Vagina (tissue), 2 donors: Measurements from ENCODE around the gene PUSL1.

Source experiments
- POLR2A ChIP-seq, 2 donors: fragments of 450-650 bp; IDR thresholded peaks; one replicate each; pipeline ENCODE4 v1.6.1; 2017; ENCODE audit warnings: antibody characterized with exemption in 2 of 2, mild to moderate bottlenecking in 2 of 2, moderate library complexity in 2 of 2
- POLR2AphosphoS5 ChIP-seq, 2 donors: sonication (generic); formaldehyde crosslinking; IDR thresholded peaks; one replicate each; pipeline ENCODE4 v1.9.0; 2017; ENCODE audit warnings: antibody characterized with exemption in 2 of 2, mild to moderate bottlenecking in 2 of 2, low read depth in 1 of 2; ENCODE audit not compliant: insufficient read depth in 1 of 2
- TF ChIP-seq, protein P1 (sequence below), 3 experiments: fragments of 450-650 bp in 2 of 3; fragments of 200-600 bp in 1 of 3; sonication (generic) in 1 of 3; IDR thresholded peaks; one replicate each; pipeline ENCODE4 v1.5.1; 2017 to 2019; ENCODE audit warnings: antibody characterized with exemption in 3 of 3, mild to moderate bottlenecking in 2 of 3, moderate library complexity in 2 of 3

GRCh38 chr1:1356166-1356795 is 47.9 kb downstream of the PUSL1 start:
- TF ChIP-seq, protein P1, sequence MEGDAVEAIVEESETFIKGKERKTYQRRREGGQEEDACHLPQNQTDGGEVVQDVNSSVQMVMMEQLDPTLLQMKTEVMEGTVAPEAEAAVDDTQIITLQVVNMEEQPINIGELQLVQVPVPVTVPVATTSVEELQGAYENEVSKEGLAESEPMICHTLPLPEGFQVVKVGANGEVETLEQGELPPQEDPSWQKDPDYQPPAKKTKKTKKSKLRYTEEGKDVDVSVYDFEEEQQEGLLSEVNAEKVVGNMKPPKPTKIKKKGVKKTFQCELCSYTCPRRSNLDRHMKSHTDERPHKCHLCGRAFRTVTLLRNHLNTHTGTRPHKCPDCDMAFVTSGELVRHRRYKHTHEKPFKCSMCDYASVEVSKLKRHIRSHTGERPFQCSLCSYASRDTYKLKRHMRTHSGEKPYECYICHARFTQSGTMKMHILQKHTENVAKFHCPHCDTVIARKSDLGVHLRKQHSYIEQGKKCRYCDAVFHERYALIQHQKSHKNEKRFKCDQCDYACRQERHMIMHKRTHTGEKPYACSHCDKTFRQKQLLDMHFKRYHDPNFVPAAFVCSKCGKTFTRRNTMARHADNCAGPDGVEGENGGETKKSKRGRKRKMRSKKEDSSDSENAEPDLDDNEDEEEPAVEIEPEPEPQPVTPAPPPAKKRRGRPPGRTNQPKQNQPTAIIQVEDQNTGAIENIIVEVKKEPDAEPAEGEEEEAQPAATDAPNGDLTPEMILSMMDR (IDR thresholded peaks at IDR 0.05), result no peak
- TF ChIP-seq POLR2A (IDR thresholded peaks at IDR 0.05), result no peak
- no peak for TF ChIP-seq POLR2AphosphoS5 (IDR thresholded peaks at IDR 0.05; ENCODE audit: insufficient read depth in 1 of 2, low read depth in 1 of 2)
